H9 (cell line): ENCODE results near the gene NCK1. TPM values are rescaled to one million over a fixed set of nuclear protein-coding genes. Genes with fewer than 3 reads are reported as not detected.

Experiments used
- DNase-seq: peaks from one replicate; pipeline ENCODE4 v3.0.0-alpha.2; 2017
- H2AFZ ChIP-seq: one replicate; pipeline ENCODE4 v1.6.1; 2013; ENCODE audit warnings: mild to moderate bottlenecking, low read length, control low read depth, moderate library complexity
- H2AK5ac ChIP-seq: 2 replicates; pipeline ENCODE4 v1.6.1; 2013; ENCODE audit warnings: low read length, control low read depth, mixed read lengths; ENCODE audit not compliant: insufficient read length
- H2BK120ac ChIP-seq: one replicate; pipeline ENCODE4 v1.6.1; 2013; ENCODE audit warnings: low read depth, mild to moderate bottlenecking, low read length, control low read depth, inconsistent platforms; ENCODE audit not compliant: poor library complexity, severe bottlenecking
- H2BK12ac ChIP-seq: 2 replicates; pipeline ENCODE4 v1.6.1; 2013; ENCODE audit warnings: low read length, control low read depth, mixed read lengths, low read depth; ENCODE audit not compliant: insufficient read length
- H2BK15ac ChIP-seq: 2 replicates; pipeline ENCODE4 v1.6.1; 2013; ENCODE audit warnings: low read depth, low read length, control low read depth
- H2BK20ac ChIP-seq: one replicate; pipeline ENCODE4 v1.6.1; 2013; ENCODE audit warnings: low read depth, mild to moderate bottlenecking, low read length, control low read depth, inconsistent platforms; ENCODE audit not compliant: poor library complexity, severe bottlenecking
- H2BK5ac ChIP-seq: 2 replicates; pipeline ENCODE4 v1.6.1; 2013; ENCODE audit warnings: low read length, control low read depth, mixed read lengths; ENCODE audit not compliant: insufficient read length
- H3K14ac ChIP-seq: 2 replicates; pipeline ENCODE4 v1.6.1; 2013; ENCODE audit warnings: low read length, control low read depth; ENCODE audit not compliant: insufficient read depth
- H3K18ac ChIP-seq: 2 replicates; pipeline ENCODE4 v1.6.1; 2013; ENCODE audit warnings: low read depth, mild to moderate bottlenecking, mixed read lengths, low read length, control low read depth; ENCODE audit not compliant: insufficient read length
- H3K23ac ChIP-seq: 2 replicates; pipeline ENCODE4 v1.6.1; 2013; ENCODE audit warnings: low read length, control low read depth, mixed read lengths, low read depth; ENCODE audit not compliant: insufficient read length
- H3K23me2 ChIP-seq: 2 replicates; pipeline ENCODE4 v1.6.1; 2013; ENCODE audit warnings: low read depth, mild to moderate bottlenecking, mixed read lengths, low read length, control low read depth; ENCODE audit not compliant: insufficient read length, poor library complexity, severe bottlenecking
- H3K27ac ChIP-seq: 2 replicates; pipeline ENCODE4 v1.5.1; 2013; ENCODE audit warnings: low read length, control low read depth, mixed read lengths, low read depth; ENCODE audit not compliant: insufficient read length
- H3K27me3 ChIP-seq: 2 replicates; pipeline ENCODE4 v1.6.1; 2013; ENCODE audit warnings: low read length, control low read depth, inconsistent platforms; ENCODE audit not compliant: insufficient read depth
- H3K4ac ChIP-seq: 2 replicates; pipeline ENCODE4 v1.6.1; 2013; ENCODE audit warnings: low read depth, mild to moderate bottlenecking, control low read depth, inconsistent platforms, low read length, moderate library complexity
- H3K4me1 ChIP-seq: 2 replicates; pipeline ENCODE4 v1.6.1; 2013; ENCODE audit warnings: low read length, control low read depth, inconsistent platforms; ENCODE audit not compliant: insufficient read depth
- H3K4me2 ChIP-seq: 2 replicates; pipeline ENCODE4 v1.6.1; 2013; ENCODE audit warnings: low read length, control low read depth, mixed read lengths; ENCODE audit not compliant: insufficient read length, insufficient read depth
- H3K56ac ChIP-seq: 2 replicates; pipeline ENCODE4 v1.6.1; 2013; ENCODE audit warnings: low read depth, mild to moderate bottlenecking, mixed read lengths, low read length, control low read depth; ENCODE audit not compliant: insufficient read length
- H3K79me1 ChIP-seq: 2 replicates; pipeline ENCODE4 v1.6.1; 2013; ENCODE audit warnings: low read depth, mild to moderate bottlenecking, moderate library complexity, low read length, control low read depth, inconsistent platforms; ENCODE audit not compliant: insufficient read depth, poor library complexity, severe bottlenecking
- H3K79me2 ChIP-seq: 2 replicates; pipeline ENCODE4 v1.6.1; 2013; ENCODE audit warnings: low read length, control low read depth, inconsistent platforms; ENCODE audit not compliant: insufficient read depth
- H3K9ac ChIP-seq: 2 replicates; pipeline ENCODE4 v1.6.1; 2013; ENCODE audit warnings: low read length, control low read depth, mixed read lengths; ENCODE audit not compliant: insufficient read length; ENCODE audit errors: extremely low read depth
- H3K9me3 ChIP-seq: one replicate; pipeline ENCODE4 v1.6.1; 2013; ENCODE audit warnings: low read depth, low read length, inconsistent platforms; ENCODE audit not compliant: control insufficient read depth
- H3T11ph ChIP-seq: one replicate; pipeline ENCODE4 v1.6.1; 2013; ENCODE audit warnings: mild to moderate bottlenecking, low read length, control low read depth, inconsistent platforms
- H4K20me1 ChIP-seq: one replicate; pipeline ENCODE4 v1.6.1; 2013; ENCODE audit not compliant: control insufficient read depth, insufficient read length, insufficient read depth
- H4K5ac ChIP-seq: 2 replicates; pipeline ENCODE4 v1.6.1; 2013; ENCODE audit warnings: low read depth, mild to moderate bottlenecking, mixed read lengths, low read length, control low read depth; ENCODE audit not compliant: insufficient read length
- H4K8ac ChIP-seq: replicated peaks from 2 replicates; pipeline ENCODE4 v1.6.1; 2013; ENCODE audit warnings: low read length, control low read depth, mixed read lengths, low read depth; ENCODE audit not compliant: insufficient read length
- H4K91ac ChIP-seq: 2 replicates; pipeline ENCODE4 v1.6.1; 2013; ENCODE audit warnings: low read depth, mild to moderate bottlenecking, moderate library complexity, mixed read lengths, low read length, control low read depth; ENCODE audit not compliant: insufficient read length
- H3K27ac Mint-ChIP-seq, 3 experiments: 2 replicates in 2 of 3; 3 replicates in 1 of 3; pipeline ENCODE4 v1.8.0; 2020 to 2021; ENCODE audit warnings: mixed read lengths in 3 of 3, mild to moderate bottlenecking in 1 of 3, moderate library complexity in 1 of 3
- H3K27me3 Mint-ChIP-seq: 2 replicates; pipeline ENCODE4 v1.8.0; 2021; ENCODE audit warnings: low read depth, mild to moderate bottlenecking, moderate library complexity, mixed read lengths
- H3K36me3 Mint-ChIP-seq, 3 experiments: 2 replicates in 2 of 3; 3 replicates in 1 of 3; pipeline ENCODE4 v1.8.0; 2020 to 2021; ENCODE audit warnings: low read depth in 3 of 3, mixed read lengths in 3 of 3; ENCODE audit not compliant: insufficient read depth in 1 of 3
- H3K4me1 Mint-ChIP-seq, 2 experiments: 2 replicates each; pipeline ENCODE4 v1.8.0; 2020; ENCODE audit warnings: mixed read lengths in 2 of 2
- H3K4me3 Mint-ChIP-seq, 2 experiments: 2 replicates in 1 of 2; 3 replicates in 1 of 2; pipeline ENCODE4 v1.8.0; 2020 to 2021; ENCODE audit warnings: mild to moderate bottlenecking in 2 of 2, mixed read lengths in 2 of 2, moderate library complexity in 1 of 2
- H3K9me3 Mint-ChIP-seq, 2 experiments: 2 replicates in 1 of 2; 3 replicates in 1 of 2; pipeline ENCODE4 v1.8.0; 2020; ENCODE audit warnings: mild to moderate bottlenecking in 2 of 2, mixed read lengths in 2 of 2, moderate library complexity in 1 of 2
- WGBS: extraction: QIAGEN DNeasy Blood & Tissue Kit; methylation state at CpG from one replicate; pipeline ENCODE4 v1.1.7; 2013; ENCODE audit warnings: missing lambda C conversion rate, low lambda C conversion rate, mixed read lengths; ENCODE audit not compliant: insufficient read length; ENCODE audit errors: extremely low coverage; 5-methylcytosine and 5-hydroxymethylcytosine counted together
- total RNA-seq: library from RNA; stranded (reverse); gene quantifications from 2 replicates; pipeline ENCODE4 v1.2.1, GENCODE V29; 2021
- TF ChIP-seq, protein P1 (sequence below): fragments of 200-600 bp; sonication (generic); conservative IDR thresholded peaks from 3 replicates; pipeline ENCODE4 v1.8.0; 2021; ENCODE audit warnings: antibody characterized with exemption, mild to moderate bottlenecking

The NCK1 gene
- total RNA-seq, 1 experiment from 2014 or later = 26.4 TPM

DNA sequence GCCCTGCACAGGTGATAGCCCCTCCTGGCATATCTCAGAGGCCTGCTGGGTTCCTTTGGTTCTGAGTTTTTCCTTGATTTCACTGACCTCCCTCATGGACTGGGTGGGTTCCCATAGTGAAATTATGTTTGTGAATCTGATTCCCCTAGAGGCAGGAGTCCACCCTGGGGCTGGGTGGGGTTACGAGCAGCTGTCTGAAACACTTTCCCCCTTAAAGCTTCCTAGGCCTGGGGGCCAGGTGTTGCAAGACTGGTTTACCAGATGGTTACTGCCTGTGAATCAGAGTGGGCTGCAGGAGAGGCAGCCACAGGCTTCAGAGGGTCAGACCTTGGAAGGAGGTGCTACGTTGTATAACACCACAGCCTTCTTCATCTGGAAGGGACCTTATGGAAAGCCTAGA is 130.1 kb downstream of the NCK1 start:
- H3K4me3 Mint-ChIP-seq = no peak overlapping the region
- H2BK120ac ChIP-seq = no peak overlapping the region
- H2BK12ac ChIP-seq = no peak overlapping the region
- WGBS = no CpG with 5 or more reads among the region's 2 CpGs
- H3K14ac ChIP-seq = no peak overlapping the region
- no peak overlapping the region for H3K27ac ChIP-seq
- H3K4me1 ChIP-seq = no peaks in the 10 kb centered on the region
- no peaks in the 10 kb centered on the region for H3K27me3 Mint-ChIP-seq
- no peak overlapping the region for H3K18ac ChIP-seq
- H4K91ac ChIP-seq = no peak overlapping the region
- no peaks in the 10 kb centered on the region for H3K27me3 ChIP-seq
- no peak overlapping the region for H3K4ac ChIP-seq
- H3K36me3 Mint-ChIP-seq = peaks cover 2 to 10% (median 8%) of the 10 kb centered on the region in 3 experiments
- no peak overlapping the region for H3K9ac ChIP-seq
- TF ChIP-seq, protein P1, sequence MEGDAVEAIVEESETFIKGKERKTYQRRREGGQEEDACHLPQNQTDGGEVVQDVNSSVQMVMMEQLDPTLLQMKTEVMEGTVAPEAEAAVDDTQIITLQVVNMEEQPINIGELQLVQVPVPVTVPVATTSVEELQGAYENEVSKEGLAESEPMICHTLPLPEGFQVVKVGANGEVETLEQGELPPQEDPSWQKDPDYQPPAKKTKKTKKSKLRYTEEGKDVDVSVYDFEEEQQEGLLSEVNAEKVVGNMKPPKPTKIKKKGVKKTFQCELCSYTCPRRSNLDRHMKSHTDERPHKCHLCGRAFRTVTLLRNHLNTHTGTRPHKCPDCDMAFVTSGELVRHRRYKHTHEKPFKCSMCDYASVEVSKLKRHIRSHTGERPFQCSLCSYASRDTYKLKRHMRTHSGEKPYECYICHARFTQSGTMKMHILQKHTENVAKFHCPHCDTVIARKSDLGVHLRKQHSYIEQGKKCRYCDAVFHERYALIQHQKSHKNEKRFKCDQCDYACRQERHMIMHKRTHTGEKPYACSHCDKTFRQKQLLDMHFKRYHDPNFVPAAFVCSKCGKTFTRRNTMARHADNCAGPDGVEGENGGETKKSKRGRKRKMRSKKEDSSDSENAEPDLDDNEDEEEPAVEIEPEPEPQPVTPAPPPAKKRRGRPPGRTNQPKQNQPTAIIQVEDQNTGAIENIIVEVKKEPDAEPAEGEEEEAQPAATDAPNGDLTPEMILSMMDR = no peak
- no peaks in the 10 kb centered on the region for H3K9me3 ChIP-seq
- H4K20me1 ChIP-seq = peaks cover 2% of the 10 kb centered on the region
- H4K8ac ChIP-seq = no peak overlapping the region
- no peak overlapping the region for H3T11ph ChIP-seq
- H3K4me1 Mint-ChIP-seq = no peaks in the 10 kb centered on the region
- no peak for DNase-seq
- H3K79me2 ChIP-seq = no peaks in the 10 kb centered on the region
- no peak overlapping the region for H2BK20ac ChIP-seq
- peaks cover 7 to 12% of the 10 kb centered on the region in 2 experiments for H3K9me3 Mint-ChIP-seq
- H2BK15ac ChIP-seq = no peak overlapping the region
- H3K79me1 ChIP-seq = no peaks in the 10 kb centered on the region
- H2AK5ac ChIP-seq = no peak overlapping the region
- no peak overlapping the region for H3K56ac ChIP-seq
- no peak overlapping the region for H4K5ac ChIP-seq
- H2BK5ac ChIP-seq = no peak overlapping the region
- no peak overlapping the region for H3K23ac ChIP-seq
- H3K23me2 ChIP-seq = no peaks in the 10 kb centered on the region
- no peak overlapping the region for H2AFZ ChIP-seq
- no peak overlapping the region for H3K27ac Mint-ChIP-seq
- H3K4me2 ChIP-seq = no peak overlapping the region
